GM11168 (cell line): Measurements from ENCODE around the gene DAW1.
"Not testable (repeated sequence)": the region's sequence is repeated elsewhere in the genome, so short reads cannot be mapped to it uniquely, and the experiment has no call there.

ENCODE experiments used
- in situ Hi-C: fragments of 300-500 bp; cut with MboI; formaldehyde crosslinking; loops from one replicate; pipeline ENCODE4 v1.12.0; 2022; ENCODE audit warnings: low sequenced_read_pairs; ENCODE audit not compliant: unreplicated experiment

DAW1 gene

GRCh38 chr2:227871375-227871791 is at the start of gene DAW1:
Gene DAW1 (plus strand): TSS chr2:227871631. CDS start chr2:227871690, 59 bp downstream.
- in situ Hi-C loops, result no loop called here

- in situ Hi-C loops, result no loop called here
These were observed 48.9 kb upstream of the DAW1 start for GRCh38 chr2:227822416-227823003.

GRCh38 chr2:227823922-227824321 is 47.5 kb upstream of the DAW1 start:
- in situ Hi-C loops, result no loop called here

GRCh38 chr2:227824711-227825110 is 46.7 kb upstream of the DAW1 start:
- in situ Hi-C loops, result no loop called here

- in situ Hi-C loops, result no loop called here
These were observed 45.4 kb upstream of the DAW1 start for GRCh38 chr2:227826019-227826521.

GRCh38 chr2:227826563-227826962 is 44.9 kb upstream of the DAW1 start:
- in situ Hi-C loops, result no loop called here

- in situ Hi-C loops, result no loop called here
These were observed 44.3 kb upstream of the DAW1 start for GRCh38 chr2:227827143-227827542.

- in situ Hi-C loops, result no loop called here
These were observed 42.9 kb upstream of the DAW1 start for GRCh38 chr2:227828477-227828912.

- in situ Hi-C loops, result no loop called here
These were observed 42.1 kb upstream of the DAW1 start for GRCh38 chr2:227829337-227829736.

- in situ Hi-C loops, result no loop called here
These were observed 37.0 kb upstream of the DAW1 start for GRCh38 chr2:227834423-227834822.

- in situ Hi-C loops, result no loop called here
These were observed 36.3 kb upstream of the DAW1 start for GRCh38 chr2:227834916-227835650.

GRCh38 chr2:227839339-227840129 is 31.9 kb upstream of the DAW1 start:
- in situ Hi-C loops, result not testable (repeated sequence)

- in situ Hi-C loops, result no loop called here
These were observed 24.6 kb upstream of the DAW1 start for GRCh38 chr2:227846831-227847230.

- in situ Hi-C loops, result no loop called here
These were observed 23.3 kb upstream of the DAW1 start for GRCh38 chr2:227848146-227848545.

- in situ Hi-C loops, result no loop called here
These were observed 22.8 kb upstream of the DAW1 start for GRCh38 chr2:227848586-227848985.

GRCh38 chr2:227849906-227850305 is 21.5 kb upstream of the DAW1 start:
- in situ Hi-C loops, result no loop called here

GRCh38 chr2:227853204-227853629 is 18.2 kb upstream of the DAW1 start:
- in situ Hi-C loops, result no loop called here

GRCh38 chr2:227853765-227854271 is 17.6 kb upstream of the DAW1 start:
- in situ Hi-C loops, result no loop called here

- in situ Hi-C loops, result no loop called here
These were observed 16.0 kb upstream of the DAW1 start for GRCh38 chr2:227855440-227855839.

GRCh38 chr2:227856697-227857096 is 14.7 kb upstream of the DAW1 start:
- in situ Hi-C loops, result no loop called here

GRCh38 chr2:227860221-227860641 is 11.2 kb upstream of the DAW1 start:
- in situ Hi-C loops, result no loop called here
